ENCODE measurements around the gene SLC4A2.
A peak's percentile ranks its signal among the peaks of the same experiment; 100 is the strongest.

Gene SLC4A2

DNA sequence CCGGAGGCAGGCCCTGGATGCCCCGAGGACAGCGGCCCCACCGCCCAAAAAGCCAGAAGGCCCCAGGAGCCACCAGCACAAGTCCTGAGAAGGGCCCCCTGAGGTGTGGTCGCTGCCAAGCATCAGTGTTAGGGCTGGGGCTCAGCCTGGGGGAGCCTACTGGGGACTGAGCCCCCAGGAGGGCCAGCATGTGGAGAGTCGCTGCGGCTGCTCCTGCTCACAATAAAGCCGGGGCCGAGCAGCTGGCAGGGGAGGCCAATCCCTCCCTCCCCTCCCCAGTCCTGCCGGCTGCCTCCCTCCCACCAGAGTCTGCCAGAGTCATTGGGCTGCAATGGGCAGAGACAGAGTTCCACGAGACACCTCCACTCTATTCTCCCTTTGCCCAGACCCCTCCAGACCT lies 14.1 kb upstream of the SLC4A2 start:
- no peak for DNase-seq

DNA sequence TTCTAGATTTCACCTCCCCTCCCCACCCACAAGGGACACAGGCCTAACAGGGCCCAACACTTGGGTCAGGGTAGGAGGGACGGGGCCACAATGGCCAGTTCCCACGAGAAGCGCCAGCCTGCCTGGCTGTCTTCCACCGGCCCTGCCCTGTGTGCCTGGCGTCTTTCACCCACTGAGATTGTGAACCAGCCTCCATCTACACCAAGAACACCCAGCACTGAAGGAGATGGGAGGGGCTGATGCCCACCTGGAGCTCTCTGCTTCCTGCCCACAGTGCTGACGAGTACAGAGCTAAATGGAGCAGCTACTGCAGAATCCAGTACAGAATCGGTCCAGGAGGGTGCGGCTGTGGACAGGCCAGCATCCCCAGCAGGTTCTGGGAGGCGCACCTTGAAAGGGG lies 13.4 kb upstream of the SLC4A2 start:
- DNase-seq, result no peak

DNA sequence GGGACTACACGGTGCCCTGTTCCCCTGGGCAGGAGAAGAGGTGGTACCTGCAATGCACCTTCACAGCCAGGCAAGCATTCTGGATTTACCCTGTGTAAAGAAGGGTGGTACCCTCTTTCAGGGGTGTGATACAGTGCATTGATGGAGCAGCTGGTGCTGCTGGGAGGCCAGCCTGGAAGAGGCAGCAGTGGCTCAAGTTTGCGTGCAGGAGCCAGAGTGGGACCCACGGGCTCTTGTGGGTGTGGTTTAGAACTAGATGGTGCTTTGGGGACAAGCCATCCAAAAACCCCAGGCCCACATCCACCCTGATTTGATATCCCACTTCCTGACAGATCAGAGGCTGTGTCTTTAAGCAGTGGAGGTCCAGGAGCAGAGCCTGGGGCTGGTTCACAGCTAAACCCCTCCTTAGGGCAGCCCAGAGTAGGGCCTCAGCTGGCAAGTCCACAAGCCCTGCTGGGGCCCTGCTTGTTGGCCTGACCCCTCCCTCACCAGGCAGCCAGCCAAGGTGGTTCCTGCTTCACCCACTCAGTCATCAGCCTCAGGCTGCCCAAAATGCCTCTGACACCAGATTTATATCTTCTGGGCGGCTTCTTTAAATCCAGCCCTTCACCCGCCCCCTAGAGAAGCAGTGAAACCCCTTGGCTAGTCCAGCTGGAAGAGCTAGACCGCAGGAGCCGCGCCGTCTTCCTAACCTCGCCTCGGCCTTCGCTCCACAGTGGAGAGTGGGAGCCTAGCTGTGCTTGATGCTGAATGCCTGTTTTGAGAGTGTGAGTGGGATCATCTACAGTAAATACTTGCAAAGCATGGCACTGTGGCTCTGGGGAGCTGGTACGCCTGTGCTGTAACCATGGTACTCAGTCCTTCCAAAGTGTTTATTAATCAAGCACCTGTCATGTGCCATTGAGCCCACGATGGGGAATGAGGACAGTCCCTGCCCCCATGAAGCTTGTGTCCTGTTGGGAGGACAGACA lies 12.5 kb upstream of the SLC4A2 start:
- DNase-seq, result no peak

DNA sequence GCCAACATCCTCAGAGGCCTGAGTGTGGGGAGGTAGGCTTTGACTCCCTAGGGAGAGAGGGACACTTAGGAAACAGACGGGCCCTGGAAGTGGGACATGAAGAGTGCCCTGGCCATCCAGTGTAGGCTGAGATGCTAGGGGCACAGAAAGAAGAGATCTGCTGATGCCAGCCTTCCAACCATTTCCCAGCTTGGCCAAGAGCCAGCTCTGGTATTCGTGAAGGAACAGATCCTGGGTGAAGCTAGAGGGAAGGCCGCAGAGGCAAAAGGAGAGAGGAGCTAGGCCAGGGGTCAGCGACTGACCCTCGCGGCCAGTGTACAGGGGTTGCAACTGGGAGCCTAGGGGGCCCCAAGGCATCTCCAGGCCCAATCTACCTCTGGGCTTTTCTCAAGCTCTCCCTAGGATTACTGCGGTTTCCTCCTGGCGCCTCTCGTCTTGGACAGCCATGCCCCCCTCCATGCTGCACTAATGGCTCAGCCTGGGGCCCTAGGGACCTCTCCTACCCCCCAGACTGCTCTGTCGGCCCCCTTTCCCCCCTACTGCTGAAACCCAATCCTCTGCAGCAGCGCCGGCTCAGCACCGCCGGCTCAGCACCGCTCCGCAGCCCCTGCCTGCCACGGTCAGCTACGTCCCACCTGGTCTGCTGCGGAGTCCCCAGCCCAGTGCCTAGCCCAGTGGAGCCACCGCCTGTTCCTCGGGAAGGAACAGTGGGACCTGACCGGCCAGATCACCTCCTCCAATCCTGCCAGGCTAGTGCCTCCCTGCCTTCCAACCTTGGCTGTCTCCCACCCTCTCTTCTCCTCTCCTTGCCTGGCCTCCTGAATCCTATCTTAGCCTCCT lies 11.2 kb upstream of the SLC4A2 start, which contains the start of gene ASIC3:
Gene ASIC3 (plus strand): TSS at position 556 of the 840 bp plus-strand sequence. CDS start 355 bp downstream, outside the sequence.
- DNase-seq, result no peak

DNA sequence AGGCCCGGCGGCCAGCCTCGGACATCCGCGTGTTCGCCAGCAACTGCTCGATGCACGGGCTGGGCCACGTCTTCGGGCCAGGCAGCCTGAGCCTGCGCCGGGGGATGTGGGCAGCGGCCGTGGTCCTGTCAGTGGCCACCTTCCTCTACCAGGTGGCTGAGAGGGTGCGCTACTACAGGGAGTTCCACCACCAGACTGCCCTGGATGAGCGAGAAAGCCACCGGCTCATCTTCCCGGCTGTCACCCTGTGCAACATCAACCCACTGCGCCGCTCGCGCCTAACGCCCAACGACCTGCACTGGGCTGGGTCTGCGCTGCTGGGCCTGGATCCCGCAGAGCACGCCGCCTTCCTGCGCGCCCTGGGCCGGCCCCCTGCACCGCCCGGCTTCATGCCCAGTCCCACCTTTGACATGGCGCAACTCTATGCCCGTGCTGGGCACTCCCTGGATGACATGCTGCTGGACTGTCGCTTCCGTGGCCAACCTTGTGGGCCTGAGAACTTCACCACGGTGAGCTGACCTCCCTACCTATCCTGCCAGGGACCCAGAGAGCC lies 10.4 kb upstream of the SLC4A2 start:
- DNase-seq, result no peak

DNA sequence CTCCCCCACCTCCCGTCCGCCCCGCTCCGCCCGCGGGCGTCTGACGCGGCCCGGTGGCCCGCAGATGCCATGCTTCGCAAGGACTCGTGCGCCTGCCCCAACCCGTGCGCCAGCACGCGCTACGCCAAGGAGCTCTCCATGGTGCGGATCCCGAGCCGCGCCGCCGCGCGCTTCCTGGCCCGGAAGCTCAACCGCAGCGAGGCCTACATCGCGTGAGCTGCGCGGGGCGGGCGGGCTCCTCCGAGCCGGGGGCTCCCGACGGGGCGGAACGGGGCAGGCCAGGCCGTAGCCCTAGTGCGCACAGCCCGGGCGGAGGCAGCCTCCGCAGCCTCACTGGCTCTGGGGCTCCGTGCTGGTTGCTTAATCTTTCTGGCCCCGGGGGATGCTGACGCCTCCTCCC lies 8.3 kb upstream of the SLC4A2 start:
- DNase-seq, result peak; percentile 19

DNA sequence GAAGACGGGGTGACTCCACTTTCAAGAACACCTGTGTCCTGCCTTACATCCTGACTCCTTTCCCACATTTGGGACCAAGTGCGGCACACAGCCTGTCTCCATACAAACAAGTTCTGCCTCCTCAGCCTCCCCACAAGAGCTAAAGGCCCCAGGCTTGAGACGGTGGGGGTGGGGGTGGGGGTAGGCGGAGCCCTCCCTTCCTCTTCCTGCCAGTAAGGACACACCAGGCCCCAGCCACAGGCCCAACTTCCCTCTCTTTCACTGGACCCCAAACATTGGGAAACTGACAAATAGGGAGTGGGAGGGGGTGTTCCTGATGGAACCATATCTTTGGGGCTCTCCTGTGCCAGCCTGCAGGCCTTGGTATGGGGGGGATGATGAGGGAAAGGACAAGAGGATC lies 6.3 kb upstream of the SLC4A2 start:
- no peak for DNase-seq

DNA sequence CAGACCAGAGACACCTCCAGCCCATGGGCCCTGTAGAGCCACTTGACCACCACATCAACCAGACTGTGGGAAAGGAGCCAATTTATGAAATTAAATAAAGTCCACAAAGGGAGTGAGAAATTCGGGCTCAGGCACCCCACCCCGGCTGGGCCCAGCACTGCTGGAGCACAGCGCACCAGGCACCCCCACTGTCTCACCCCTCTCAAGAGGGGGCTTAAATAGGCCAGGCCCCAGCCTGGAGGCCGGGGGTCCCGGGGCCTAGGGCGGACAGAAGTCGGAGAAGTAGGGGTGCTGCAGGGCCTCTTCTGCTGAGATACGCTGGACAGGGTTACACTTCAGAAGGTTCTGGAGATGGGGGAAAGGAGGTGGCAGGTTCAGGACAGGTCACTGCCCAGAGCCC lies 5.6 kb upstream of the SLC4A2 start:
- no peak for DNase-seq

DNA sequence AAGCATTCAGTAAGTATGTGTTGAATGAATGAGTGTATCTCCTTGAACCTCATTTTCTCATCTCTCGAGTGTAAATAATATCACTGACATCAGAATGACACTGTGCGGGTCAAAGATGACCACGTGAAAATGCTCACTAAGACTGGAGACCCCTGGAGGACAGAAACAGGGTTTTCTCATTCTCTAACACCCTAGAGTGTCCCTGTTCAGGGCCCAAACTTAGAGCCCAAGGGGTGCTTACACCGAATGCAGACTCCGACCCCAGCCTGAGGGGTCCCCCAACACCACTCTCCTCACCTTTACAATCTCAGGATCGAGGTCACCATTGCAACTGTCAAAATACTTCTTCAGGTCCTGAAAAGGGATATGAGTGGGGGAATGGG lies 3.1 kb upstream of the SLC4A2 start:
- DNase-seq, result no peak

DNA sequence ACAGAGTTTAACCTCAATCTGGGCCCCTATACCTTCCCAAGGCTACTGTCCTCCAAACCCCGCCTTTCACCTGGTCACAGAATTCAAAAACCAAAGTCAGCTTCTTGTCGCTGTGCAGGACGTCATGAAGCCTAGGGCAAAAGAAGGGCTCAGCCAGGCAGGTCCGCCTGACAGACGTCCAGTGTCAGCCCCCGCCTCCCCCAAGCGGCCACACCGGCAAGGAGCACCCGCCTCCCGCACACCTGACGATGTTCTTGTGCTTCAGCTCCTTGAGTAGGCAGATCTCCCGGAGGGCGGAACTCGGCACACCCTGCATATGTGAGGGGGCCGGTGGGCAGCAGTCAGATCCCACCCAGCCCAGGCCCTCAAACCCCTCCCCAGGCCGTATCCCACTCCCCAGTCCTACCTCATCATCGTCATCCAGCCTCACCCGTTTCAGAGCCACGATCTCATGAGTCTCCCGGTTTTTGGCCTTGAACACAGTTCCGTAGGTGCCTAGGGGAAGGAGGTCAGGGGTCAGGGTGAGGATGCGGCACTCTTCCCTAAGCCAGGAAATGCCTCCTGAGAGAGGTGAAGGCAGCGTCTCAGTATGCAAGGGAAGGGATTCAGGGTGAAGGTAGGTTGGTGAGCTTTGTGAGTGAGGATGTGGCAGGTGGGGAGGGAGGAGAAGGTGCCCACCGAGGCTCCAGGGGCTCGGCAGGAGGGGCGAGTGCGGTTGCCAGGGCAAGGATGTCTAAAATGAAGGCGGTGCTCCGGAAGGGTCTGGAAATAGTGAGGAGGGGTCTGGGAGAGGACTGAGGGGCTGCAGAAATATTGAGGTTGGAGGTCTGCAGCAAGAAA lies 2.5 kb upstream of the SLC4A2 start:
- no peak for DNase-seq

DNA sequence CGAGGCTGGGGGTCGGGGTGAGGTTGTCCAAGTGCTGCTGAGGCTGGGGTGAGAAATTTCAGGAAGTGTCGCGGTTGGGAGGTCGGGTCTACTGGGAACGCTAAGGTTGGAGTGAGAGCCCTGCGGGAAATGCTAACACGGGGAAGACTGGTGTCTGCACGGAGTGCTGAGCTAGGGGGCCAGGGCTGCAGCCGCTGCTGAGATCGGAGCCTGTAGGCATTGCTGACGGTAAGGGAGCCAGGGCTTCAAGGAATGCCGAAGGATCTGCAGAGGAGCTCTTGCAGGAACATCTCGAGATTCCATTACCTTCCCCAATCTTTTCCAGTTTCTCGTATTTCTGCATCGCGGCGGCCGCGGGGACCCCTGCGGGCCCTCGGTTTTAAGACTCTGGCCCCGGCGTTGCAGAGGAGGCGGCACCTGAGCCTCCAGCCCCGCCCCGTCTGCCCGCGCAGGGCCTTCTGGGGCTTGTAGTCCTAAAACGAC lies 1.8 kb upstream of the SLC4A2 start, which contains the start of gene CDK5:
Gene CDK5 (minus strand): TSS at position 392 of the 483 bp plus-strand sequence. CDS start 49 bp downstream, at position 343.
- DNase-seq, result no peak

DNA sequence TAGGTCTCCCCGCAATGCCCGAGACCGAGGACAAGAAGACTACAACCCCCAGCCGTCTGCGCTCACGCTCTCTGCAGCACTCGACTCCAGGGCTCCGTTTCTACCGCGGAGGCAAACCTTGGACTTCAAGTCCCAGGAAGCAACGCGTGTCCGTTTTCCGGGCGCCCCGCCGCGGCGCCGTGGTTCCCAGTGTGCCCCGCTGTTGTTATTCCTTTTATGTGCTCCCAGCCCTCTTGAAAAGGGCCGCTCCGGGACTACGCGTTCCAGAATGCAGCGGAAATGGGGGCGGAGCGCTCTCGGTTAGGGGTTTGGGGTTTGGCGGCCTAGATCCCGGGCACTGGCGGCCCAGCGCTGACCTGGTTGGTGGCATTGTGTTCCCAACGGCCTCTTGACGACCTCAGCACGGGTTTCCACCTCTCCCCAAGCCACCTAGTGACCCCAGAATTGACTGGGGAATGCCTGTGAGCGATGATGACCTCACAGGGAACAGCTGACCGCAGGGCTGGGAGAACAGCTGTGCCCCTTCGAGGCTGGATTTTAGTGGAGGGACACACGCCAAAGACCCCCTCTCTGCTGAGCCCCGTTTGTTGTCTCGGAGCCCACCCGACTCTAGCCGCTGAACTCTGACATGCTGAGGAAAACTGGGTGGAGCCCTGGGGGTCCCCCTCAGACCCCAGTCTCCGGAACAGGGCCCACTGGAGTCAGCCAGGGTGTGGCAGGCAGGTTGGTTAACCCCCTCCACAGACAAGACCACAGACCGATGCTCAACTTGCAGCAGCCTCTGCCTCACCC lies 1.2 kb upstream of the SLC4A2 start:
- DNase-seq, result peak; percentile 95

DNA sequence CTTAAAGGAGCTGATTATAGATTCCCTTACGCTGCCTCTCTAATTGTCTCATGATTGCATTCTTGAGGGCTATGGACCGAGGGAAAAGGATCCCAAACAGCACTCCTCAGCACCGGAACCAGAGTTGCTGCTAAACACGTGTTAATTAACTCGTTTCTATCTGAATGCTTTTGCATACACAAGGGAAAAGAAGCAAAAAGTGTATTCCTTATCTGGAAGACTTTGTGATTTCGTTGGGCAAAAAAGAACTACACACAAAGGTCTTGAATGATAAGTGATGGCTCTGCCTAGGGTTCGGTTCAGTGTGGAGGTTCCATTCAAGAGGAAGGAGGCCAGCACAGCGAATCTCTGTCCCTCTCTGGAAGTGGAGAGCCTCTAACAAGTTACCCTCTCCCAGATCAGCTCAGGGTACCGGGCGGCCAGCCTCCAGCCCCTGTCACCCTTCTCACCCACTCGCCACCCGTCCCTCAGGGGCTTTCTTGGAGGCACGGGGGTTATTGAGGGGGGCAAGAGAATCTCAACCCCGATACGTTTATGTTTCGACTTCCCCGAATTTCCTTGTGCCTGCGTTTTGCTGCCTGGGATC lies 515 bp upstream of the SLC4A2 start:
- no peak for DNase-seq

DNA sequence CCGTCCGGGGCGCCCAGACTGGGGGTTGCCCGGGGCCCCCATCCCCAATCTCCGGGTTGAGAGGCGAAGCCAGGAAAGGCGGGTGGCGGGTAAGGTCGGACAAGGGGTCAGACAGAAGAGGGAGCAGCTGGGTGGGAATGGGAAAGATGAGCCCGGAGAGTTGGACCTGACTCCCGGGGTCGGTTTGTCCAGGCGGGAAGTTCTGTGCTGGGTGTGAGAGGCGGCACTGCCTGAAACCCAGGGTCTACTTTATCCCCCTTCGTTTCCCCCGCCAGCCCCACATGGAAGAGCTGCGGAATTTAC lies 675 bp downstream of the SLC4A2 start:
- no peak for DNase-seq

DNA sequence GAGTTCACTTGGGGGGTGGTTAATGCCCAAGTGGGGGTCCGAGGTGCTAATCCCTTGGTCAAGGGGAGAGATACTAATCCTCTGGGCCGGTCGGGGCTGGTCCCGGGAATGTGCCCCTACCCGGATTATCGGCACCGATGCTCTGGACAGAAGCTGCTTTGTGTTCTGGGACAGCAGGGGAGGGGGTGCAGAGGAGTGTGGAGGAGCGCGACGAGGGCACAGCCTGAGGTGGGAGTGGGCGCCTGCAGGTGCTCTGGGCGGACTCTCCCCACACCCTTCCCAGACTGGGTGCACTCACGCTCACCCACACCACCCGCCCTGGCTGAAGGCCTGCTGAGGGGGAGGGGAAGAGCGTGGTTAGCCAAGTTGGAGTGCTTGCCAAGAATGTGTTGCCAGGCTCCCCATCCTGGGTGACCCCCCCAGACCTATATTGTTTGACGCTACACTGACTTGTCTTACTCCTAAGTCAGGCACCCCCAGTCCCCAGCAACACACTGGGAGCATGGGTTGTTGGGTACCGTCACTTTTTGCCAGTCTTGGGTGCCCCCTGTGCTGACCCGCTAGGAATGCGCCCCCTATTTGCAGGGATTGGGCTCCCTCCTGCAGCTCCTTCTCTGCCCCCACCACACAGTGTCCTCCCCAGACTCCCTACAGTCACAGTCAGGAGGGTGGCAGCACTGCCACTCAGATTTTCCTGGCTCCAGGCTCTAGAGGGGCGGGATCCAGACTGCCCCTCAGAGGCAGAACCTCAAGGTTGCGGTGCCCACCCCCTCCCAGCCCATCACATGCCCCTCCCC lies 1.2 kb downstream of the SLC4A2 start:
- DNase-seq, result no peak

DNA sequence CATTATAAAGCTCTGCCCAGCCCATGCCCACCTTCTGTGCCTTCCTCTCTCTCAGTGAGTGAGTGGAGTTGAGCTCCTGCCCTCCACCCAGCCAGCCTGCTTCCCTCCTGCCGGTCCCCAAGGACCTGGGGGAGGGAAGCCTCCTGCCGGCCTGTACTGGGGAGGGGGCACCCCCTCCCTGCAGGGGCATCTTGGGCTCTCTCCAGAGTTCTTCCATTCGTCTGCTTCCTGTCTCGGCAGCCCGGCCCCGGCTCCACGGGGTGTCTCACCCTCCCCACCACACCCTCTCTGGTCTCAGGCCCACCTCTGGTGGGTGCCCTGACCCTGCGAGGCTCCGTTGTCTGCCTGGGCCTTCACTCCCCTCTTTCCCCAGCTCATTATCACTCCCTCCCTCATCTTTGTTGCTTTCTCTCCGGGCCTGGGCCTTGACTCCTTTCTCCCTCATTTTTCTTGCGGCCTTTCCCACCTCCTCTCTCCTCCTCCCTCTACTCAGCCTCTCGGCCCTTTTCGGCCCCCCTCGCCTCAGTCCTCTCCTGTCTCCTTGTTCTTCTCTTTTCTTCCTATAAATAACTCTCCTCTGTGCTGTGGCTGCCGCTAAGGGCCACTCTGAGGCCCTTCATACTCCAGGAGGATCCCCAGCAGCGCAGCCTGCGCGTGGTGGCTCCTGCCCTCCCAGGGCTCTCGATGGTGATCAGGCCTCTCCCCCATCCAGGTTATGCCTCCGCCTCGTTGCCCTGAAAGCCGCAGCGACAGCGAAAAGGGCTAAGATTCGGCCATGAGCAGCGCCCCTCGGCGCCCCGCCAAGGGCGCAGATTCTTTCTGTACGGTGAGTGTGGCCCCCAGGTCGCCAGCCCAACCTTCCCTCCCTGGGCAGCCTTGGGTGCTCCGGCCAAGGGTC lies 2.1 kb downstream of the SLC4A2 start:
- DNase-seq, result no peak

DNA sequence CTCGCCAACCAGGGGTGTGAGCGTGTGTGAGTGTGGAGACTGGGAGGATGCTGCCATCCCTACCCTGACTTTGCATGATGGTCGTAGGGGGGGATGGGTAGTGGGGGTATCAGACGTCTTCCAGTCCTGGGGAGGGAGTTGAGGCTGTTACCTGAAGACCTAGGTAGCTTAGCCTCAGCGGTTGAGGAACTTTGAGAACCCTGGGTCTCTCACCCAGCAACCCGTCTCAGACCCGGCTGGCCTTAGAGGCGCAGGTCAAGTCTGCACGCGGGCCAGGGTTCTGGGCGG lies 2.7 kb downstream of the SLC4A2 start:
- DNase-seq, result no peak

DNA sequence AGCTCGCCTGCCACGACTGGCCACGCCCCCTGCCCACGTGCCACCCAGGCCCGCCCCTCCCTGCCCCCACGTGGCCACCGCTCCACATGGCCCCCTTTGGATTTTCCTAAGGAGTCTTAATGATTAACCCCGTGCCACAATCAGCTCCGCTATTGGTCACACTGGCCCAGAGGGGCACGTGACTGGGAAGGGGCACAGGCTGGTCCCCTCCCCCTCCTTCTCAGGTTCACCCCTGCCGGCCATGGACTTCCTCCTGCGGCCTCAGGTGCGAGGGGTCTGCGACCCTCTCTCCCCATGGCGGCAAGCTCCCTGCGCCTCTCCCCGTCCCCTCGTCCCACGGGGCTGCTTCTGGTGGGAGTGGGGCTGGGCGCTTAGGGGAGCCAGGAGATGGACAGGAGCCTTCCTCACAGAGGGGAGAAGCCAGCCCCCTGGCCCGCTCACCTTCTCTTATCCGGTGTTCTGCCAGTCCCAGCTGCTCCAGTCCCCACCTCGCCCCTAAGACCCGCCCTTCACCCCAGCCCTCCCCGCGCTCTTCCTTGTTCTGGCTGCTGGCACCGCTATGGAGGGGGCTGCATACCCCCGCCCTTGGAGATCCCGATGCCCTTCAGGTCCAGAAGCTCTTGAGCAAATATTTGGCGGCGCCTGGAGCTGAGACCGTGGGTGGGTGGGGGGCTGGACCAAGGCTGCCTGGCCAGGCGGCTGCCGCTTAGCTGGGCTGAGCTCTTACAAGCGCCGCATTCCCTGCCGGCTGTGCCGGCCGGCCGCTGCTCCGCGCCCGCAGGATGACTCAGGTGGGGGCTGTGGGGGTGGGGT lies 3.2 kb downstream of the SLC4A2 start:
- DNase-seq, result no peak

DNA sequence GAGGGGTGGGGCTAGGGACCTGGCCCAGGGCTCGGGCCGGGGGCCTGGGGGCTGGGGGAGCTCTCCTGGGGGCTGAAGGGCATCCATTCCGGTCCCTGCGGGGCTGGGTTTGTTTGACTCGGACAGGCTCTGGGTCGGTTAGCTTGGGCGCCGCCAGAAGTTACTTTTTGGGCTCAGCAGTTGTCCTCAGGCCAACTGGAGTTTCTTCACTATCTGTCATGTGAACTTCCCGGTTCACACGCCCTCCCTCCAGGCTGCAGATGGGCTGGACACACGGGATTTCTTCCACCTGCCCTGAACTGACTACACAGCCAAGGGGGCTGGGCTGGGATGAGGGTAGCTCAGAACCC lies 3.8 kb downstream of the SLC4A2 start:
- DNase-seq, result no peak
